Heart right ventricle (tissue), 16 donors: ENCODE measurements around the gene PTPRD. TPM values are rescaled to one million over a fixed set of nuclear protein-coding genes. Genes with fewer than 3 reads are reported as not detected.

ENCODE experiments used
- ATAC-seq, 8 donors: fragments of 200-7000 bp; cut with Tn5 transposase; one replicate each; pipeline ENCODE4 v1.9.1; 2020; ENCODE audit warnings: mild to moderate bottlenecking in 8 of 8, moderate library complexity in 8 of 8, moderate number of reproducible peaks in 1 of 8
- DNase-seq, 2 donors: peaks; one replicate each; pipeline ENCODE4 v3.0.0-alpha.2; 2020
- H3K27ac ChIP-seq, 10 donors: fragments of 200-600 bp; sonication (generic) in 2 of 10; one replicate each; pipeline versions ENCODE4 v1.5.0 to v1.8.0; 2020 to 2022; ENCODE audit warnings: mild to moderate bottlenecking in 3 of 10
- H3K27me3 ChIP-seq, 7 donors: fragments of 200-600 bp; one replicate each; pipeline ENCODE4 v1.8.0; 2021 to 2022; ENCODE audit warnings: mild to moderate bottlenecking in 2 of 7
- H3K36me3 ChIP-seq, 9 donors: fragments of 200-600 bp; sonication (generic) in 1 of 9; one replicate each; pipeline versions ENCODE4 v1.5.0 to v1.8.0; 2020 to 2022; ENCODE audit warnings: mild to moderate bottlenecking in 2 of 9
- H3K4me1 ChIP-seq, 9 donors: fragments of 200-600 bp; sonication (generic) in 1 of 9; one replicate each; pipeline versions ENCODE4 v1.5.0 to v1.8.0; 2020 to 2022; ENCODE audit warnings: mild to moderate bottlenecking in 4 of 9
- H3K4me3 ChIP-seq, 10 donors: fragments of 200-600 bp; sonication (generic) in 2 of 10; one replicate each; pipeline versions ENCODE4 v1.5.0 to v1.8.0; 2020 to 2022; ENCODE audit warnings: mild to moderate bottlenecking in 7 of 10, moderate library complexity in 2 of 10
- H3K9me3 ChIP-seq, 11 donors: fragments of 200-600 bp in 10 of 11; sonication (generic) in 2 of 11; one replicate each; pipeline versions ENCODE4 v1.5.0 to v1.8.0; 2013 to 2022; ENCODE audit warnings: mild to moderate bottlenecking in 2 of 11, control low read depth in 1 of 11, moderate library complexity in 1 of 11
- WGBS, 2 donors: extraction: QIAGEN DNeasy Blood & Tissue Kit; methylation state at CpG; one replicate each; pipeline ENCODE4 v1.1.7; 2013; ENCODE audit warnings: inconsistent platforms in 1 of 2; 5-methylcytosine and 5-hydroxymethylcytosine counted together
- intact Hi-C, 10 donors: fragments of 100-400 bp; cut with DNase I; formaldehyde crosslinking; loops; one replicate each; pipeline versions ENCODE4 v1.11.1 to v1.14.2; 2022
- polyA plus RNA-seq, 2 donors: library from polyadenylated mRNA; stranded (reverse); fragments of 200-250 nt; gene quantifications; one replicate each; pipeline ENCODE4 v1.2.3, GENCODE V29; 2013
- total RNA-seq, 10 donors: library from RNA; stranded (reverse); fragmentation: NEBNext Ultra II Directional in 3 of 10; extraction: Animal tissue kit (Norgen Biotek cat#: 25700) in 3 of 10; gene quantifications; one replicate each; pipeline versions ENCODE4 v1.2.1 to v1.2.4, GENCODE V29; 2021 to 2023
- TF ChIP-seq, protein P1 (sequence below), 9 donors: fragments of 200-600 bp; sonication (generic) in 2 of 9; IDR thresholded peaks; one replicate each; pipeline versions ENCODE4 v1.5.0 to v1.8.0; 2021 to 2022; ENCODE audit warnings: antibody characterized with exemption in 9 of 9, mild to moderate bottlenecking in 5 of 9, moderate library complexity in 1 of 9
- donor health status: Arrhythmogenic right ventricular cardiomyopathy.
- donor health status: ischemic (EF 13 %, LVEDD 7.1; RV severe dilation, severe dysfunction).
- donor health status: healthy with polysubstance abuse.
- donor health status: DM: no; HTN: yes; CAD: no.
- donor health status: DM: no; HTN: no; CAD: no.
- donor health status: ischemic (EF 25% LVEDD 6.9; RV normal size, moderate dysfunction).
- donor health status: ischemic (EF 25% LVEDD 5.7; RV mildly dilated, moderate dysfunction).
- donor health status: healthy.
- donor health status: DM: yes; HTN: yes; CAD: no.
- donor health status: Ischemic cardiomyopathy.
- donor health status: ischemic (EF 35%, LVEDD 5.7; RV mildly dilated, moderate dysfunction).
- donor health status: nonischemic (EF 11% LVEDD 7.7; RV severe dilation, severe dysfunction).
- donor health status: DM: yes; HTN: yes; CAD: no.
- donor health status: PGD.
- donor health status: ischemic (EF 29% LVEDD 5.4; RV normal size, mild dysfunction).
- donor health status: nonischemic (EF 23%, LVEDD 6.1; RV moderate dilation, normal function).

PTPRD gene
- total and polyA plus RNA-seq, 12 donors, result 1.4 to 25.2 (median 13.0) TPM

- no peak overlapping the region for H3K4me3 ChIP-seq
- H3K9me3 ChIP-seq, result no peaks in the 10 kb centered on the region
- H3K4me1 ChIP-seq, result peaks cover 0 to 13% (median 0%) of the 10 kb centered on the region in 9 donors
- DNase-seq (no peak), ATAC-seq (no peak)
- intact Hi-C loops, result no loop called here
- TF ChIP-seq, protein P1, sequence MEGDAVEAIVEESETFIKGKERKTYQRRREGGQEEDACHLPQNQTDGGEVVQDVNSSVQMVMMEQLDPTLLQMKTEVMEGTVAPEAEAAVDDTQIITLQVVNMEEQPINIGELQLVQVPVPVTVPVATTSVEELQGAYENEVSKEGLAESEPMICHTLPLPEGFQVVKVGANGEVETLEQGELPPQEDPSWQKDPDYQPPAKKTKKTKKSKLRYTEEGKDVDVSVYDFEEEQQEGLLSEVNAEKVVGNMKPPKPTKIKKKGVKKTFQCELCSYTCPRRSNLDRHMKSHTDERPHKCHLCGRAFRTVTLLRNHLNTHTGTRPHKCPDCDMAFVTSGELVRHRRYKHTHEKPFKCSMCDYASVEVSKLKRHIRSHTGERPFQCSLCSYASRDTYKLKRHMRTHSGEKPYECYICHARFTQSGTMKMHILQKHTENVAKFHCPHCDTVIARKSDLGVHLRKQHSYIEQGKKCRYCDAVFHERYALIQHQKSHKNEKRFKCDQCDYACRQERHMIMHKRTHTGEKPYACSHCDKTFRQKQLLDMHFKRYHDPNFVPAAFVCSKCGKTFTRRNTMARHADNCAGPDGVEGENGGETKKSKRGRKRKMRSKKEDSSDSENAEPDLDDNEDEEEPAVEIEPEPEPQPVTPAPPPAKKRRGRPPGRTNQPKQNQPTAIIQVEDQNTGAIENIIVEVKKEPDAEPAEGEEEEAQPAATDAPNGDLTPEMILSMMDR (IDR thresholded peaks at IDR 0.05), result no peak
- H3K27me3 ChIP-seq, result no peaks in the 10 kb centered on the region
- no peaks in the 10 kb centered on the region for H3K36me3 ChIP-seq
- 96 to 99% methylated on average over 4 of the region's 4 CpGs for WGBS, 2 donors
- no peak overlapping the region for H3K27ac ChIP-seq
These were observed 2266.5 kb downstream of the PTPRD start for GRCh38 chr9:8346296-8346695.

DNA sequence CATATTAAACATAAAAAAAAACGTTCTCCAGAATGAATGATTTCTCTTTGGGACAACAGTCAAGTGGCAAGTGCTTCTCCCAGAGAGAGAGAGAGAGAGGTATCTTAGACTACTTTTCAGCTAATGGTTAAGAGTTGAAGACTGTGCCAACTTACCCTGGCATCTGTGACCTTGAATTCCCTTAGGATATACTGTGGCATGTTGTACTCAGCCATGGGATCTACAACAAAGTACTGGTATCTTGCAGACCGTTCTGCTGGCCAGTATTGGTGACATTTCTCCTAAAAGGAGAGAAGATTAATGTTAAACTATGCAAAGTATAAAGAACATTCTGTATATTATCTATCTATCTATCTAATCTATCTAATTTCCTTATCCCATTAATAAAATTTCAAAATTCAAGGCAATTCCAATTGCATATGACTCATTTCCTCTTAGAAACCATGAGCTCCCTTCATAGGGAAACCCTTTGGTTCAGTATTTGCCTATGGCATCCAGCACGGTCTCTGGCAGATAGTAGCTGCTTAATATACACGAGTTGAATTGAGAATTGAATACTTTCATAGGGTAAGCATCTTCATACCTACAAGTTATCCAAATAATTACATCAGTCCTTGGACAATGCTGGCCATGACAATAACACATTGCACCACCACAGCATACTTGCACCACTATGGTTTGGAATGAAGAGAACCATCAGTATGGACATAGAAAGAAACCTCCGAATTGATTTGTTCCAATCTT, 2273.9 kb downstream of the PTPRD start:
- Histone ChIP-seq H3K27ac (no peak overlapping the region), H3K4me1 (peaks cover 0 to 13% (median 4%) of the 10 kb centered on the region in 9 donors), H3K27me3 (no peaks in the 10 kb centered on the region), H3K36me3 (no peaks in the 10 kb centered on the region), H3K4me3 (no peak overlapping the region), H3K9me3 (no peaks in the 10 kb centered on the region)
- intact Hi-C loops, result no loop called here
- 48 to 54% methylated on average over 5 of the region's 5 CpGs for WGBS, 2 donors
- ATAC-seq (peak in 3 of 8 donors; percentile 18 to 61 (median 39)), DNase-seq (no peak)
- TF ChIP-seq, protein P1 (IDR thresholded peaks at IDR 0.05), result no peak

GRCh38 chr9:8337834-8338766, 2274.7 kb downstream of the PTPRD start:
- Histone ChIP-seq H3K9me3 (no peaks in the 10 kb centered on the region), H3K27ac (no peak overlapping the region), H3K4me1 (peaks cover 0 to 13% (median 4%) of the 10 kb centered on the region in 9 donors), H3K4me3 (no peak overlapping the region), H3K36me3 (no peaks in the 10 kb centered on the region), H3K27me3 (no peaks in the 10 kb centered on the region)
- intact Hi-C loops, result no loop called here
- ATAC-seq, result peak in 6 of 8 donors; percentile 30 to 83 (median 52)
- 46 to 51% methylated on average over 4 of the region's 4 CpGs for WGBS, 2 donors
- no peak for DNase-seq
- TF ChIP-seq, protein P1 (IDR thresholded peaks at IDR 0.05), result no peak

DNA sequence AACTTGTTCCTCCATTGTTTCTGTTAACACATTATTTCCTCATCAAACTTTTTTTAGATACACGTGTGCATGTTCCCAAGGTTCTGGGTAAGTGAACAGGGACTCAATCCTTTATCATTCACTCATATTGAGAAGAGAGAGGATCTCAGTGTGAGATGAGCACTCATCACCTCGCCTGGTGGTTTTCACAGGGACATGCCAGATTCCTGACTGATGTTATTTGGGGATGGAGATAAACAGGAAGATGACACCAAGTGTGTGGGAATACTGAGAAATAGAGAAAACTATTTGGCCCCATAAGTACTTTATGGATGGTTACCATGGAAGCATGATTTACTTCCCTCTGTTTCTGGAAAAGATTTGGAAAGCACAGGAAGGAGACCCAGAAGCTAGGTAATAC, 2279.9 kb downstream of the PTPRD start:
- Histone ChIP-seq H3K4me1 (peaks cover 0 to 1% (median 0%) of the 10 kb centered on the region in 9 donors), H3K27me3 (no peaks in the 10 kb centered on the region), H3K36me3 (no peaks in the 10 kb centered on the region), H3K4me3 (no peak overlapping the region), H3K27ac (no peak overlapping the region), H3K9me3 (no peaks in the 10 kb centered on the region)
- 71 to 82% methylated on average over 2 of the region's 2 CpGs for WGBS, 2 donors
- DNase-seq, result no peak
- no peak for ATAC-seq
- intact Hi-C loops, result no loop called here
- TF ChIP-seq, protein P1 (IDR thresholded peaks at IDR 0.05), result no peak
